Limb (tissue), 2 donors: Measurements from ENCODE around the gene CCDC184.
"Not testable (repeated sequence)": the region's sequence is repeated elsewhere in the genome, so short reads cannot be mapped to it uniquely, and the experiment has no call there.

Source experiments
- DNase-seq, 2 donors: peaks; one replicate each; pipeline ENCODE4 v3.0.0-alpha.2; 2016; ENCODE audit errors: extremely low spot score in 2 of 2

The CCDC184 gene

DNA sequence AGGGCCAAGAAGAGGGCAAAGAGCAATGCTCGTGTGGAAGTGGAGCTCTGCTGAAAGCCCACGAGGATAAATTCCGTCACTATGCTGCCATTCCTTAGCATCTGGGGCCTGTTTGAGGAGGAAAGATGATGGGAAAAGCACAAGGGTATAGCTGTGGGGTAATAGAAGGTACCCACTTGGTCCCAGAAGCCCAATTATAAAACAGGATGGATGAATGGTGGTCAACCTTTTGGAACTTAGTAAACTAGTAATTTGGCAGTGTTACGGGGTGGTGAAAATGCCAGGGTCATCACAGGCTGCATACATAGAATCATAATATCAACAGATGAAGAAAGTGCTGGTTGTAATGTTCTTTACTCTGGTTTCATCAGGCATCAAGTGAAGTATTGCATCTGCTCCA, 19.7 kb downstream of the CCDC184 start, which contains the start of gene OR10AD1:
TSS of gene OR10AD1 (minus strand) at position 101 of the 400 bp plus-strand sequence. CDS start at position 101, 0 bp downstream.
- no peak for DNase-seq

DNA sequence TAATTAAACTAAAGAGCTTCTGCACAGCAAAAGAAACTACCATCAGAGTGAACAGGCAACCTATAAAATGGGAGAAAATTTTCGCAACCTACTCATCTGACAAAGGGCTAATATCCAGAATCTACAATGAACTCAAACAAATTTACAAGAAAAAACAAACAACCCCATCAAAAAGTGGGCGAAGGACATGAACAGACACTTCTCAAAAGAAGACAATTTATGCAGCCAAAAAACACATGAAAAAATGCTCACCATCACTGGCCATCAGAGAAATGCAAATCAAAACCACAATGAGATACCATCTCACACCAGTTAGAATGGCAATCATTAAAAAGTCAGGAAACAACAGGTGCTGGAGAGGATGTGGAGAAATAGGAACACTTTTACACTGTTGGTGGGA, 26.1 kb downstream of the CCDC184 start:
- not testable (repeated sequence) for DNase-seq

DNA sequence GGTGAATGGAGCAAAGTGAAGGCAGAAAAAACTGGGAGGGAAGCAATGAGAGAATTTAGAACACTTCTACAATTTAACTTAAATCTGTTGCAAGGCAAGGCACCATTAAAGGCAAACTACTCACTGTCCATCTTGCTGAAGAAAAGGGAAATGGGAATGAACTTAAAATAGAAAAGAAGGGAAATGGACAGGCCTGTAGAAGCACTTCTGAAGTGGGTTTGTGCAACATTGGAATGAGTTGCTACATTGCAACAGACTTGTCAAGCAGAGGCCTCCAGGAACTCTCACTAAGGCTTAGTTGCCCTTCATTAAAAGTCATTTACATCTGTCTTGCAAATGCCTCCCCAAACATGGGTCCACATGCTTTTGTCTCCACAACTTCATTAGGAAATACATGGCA, 33.3 kb downstream of the CCDC184 start:
- no peak for DNase-seq

DNA sequence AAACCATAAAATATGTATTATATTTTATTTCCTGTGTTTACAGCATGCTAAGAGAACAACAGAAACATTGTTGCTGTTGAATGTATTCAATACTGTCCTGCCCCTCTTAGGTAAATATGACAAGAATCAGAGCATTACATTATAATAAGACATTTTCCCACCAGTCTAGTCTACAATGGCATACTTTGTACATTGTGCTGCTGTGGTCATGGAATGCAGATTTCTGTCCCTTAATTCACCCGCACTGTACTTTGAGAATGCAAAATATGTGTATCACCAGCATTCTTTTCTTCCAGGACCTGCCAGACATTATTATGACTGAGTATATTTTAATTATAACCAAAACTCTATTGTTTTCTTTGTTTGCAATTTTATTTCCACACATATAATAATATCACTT, 36.2 kb downstream of the CCDC184 start:
- no peak for DNase-seq

- DNase-seq = no peak
These were observed 37.3 kb downstream of the CCDC184 start for GRCh38 chr12:48220701-48221100.

DNA sequence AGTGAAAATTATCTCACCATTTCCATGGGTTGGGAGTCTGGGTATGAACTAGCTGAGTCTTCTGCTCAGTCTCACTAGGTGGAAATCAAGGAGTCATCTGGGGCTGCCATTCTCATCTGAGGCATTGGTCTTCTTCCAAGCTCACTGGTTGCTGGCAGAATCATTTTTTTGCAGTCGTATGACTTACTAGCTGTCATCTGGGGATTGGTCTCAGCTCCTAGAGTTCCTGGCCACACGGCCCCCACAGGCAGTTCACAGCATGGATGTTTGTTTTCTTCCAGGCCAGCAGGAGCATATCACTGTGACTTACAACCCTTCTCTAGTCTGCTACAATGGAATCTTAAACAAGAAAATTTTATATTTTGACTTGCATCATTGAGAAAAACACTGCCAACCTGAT, 38.2 kb downstream of the CCDC184 start:
- DNase-seq = no peak

DNA sequence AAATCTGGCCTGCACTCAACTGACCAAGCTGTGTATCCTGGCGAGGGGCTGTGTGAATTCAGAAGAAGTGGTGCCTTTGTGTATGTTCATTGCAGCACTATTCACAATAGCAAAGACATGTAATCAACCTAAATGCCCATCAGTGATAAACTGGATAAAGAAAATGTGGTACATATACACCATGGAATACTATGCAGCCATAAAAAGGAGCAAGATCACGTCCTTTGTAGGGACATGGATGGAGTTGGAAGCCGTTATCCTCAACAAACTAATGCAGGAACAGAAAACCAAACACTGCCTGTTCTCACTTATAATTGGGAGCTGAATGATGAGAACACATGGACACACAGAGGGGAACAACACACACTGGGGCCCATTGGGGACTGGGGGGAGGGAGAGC, 41.1 kb downstream of the CCDC184 start:
- DNase-seq = not testable (repeated sequence)

DNA sequence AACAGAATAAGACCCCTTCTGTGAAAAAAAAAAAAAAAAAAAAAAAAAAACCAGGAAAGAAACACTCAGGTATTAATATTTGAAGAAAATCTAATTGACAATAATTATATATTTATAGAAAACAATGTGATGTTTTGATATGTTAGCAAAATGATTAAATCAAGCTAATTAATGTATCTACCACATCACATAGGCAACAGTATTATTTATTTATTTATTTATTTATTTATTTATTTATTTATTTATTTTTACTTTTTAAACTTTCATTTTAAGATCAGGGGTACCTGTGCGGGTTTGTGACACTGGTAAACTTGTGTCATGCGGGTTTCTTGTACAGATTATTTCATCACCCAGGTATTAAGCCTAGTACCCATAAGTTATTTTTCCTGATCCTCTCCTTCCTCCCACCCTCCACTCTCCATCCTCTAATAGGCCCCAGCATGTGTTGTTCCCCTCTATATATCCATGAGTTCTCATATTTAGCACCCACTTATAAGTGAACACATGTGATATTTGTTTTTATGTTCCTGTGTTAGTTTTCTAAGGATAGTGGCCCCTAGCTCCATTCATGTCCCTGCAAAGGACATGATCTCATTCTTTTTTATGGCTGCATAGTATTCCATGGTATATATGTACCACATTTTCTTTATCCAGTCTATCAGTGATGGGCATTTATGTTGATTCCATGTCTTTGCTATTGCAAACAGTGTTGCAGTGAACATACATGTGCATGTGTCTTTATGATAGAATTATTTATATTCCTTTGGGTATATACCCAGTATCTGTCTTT, 47.9 kb downstream of the CCDC184 start:
- not testable (repeated sequence) for DNase-seq
